ENCODE measurements around the gene TMEM272.

The TMEM272 gene

GRCh38 chr13:51776179-51776578 is 68.8 kb downstream of the TMEM272 start:
- no peaks in the 10 kb centered on the region for H3K4me1 Mint-ChIP-seq
- no peaks in the 10 kb centered on the region for H3K36me3 Mint-ChIP-seq (ENCODE audit: low read depth)
- DNase-seq (no peak), ATAC-seq (no peak)
- no peak overlapping the region for H3K27ac Mint-ChIP-seq
- no peak overlapping the region for H3K4me3 Mint-ChIP-seq
- H3K27me3 Mint-ChIP-seq = no peaks in the 10 kb centered on the region
- H3K9me3 Mint-ChIP-seq = no peaks in the 10 kb centered on the region

- no peaks in the 10 kb centered on the region for H3K9me3 Mint-ChIP-seq
- no peaks in the 10 kb centered on the region for H3K4me1 Mint-ChIP-seq
- no peaks in the 10 kb centered on the region for H3K27me3 Mint-ChIP-seq
- ATAC-seq = no peak
- H3K4me3 Mint-ChIP-seq = no peak overlapping the region
- H3K27ac Mint-ChIP-seq = no peak overlapping the region
- DNase-seq = no peak
- H3K36me3 Mint-ChIP-seq (ENCODE audit: low read depth) = no peaks in the 10 kb centered on the region
Measured at GRCh38 chr13:51773515-51773914, 71.5 kb downstream of the TMEM272 start.

GRCh38 chr13:51772781-51773180 is 72.2 kb downstream of the TMEM272 start:
- ATAC-seq (no peak), DNase-seq (no peak)
- Mint-ChIP-seq H3K4me1 (no peaks in the 10 kb centered on the region), H3K36me3 (ENCODE audit: low read depth) (no peaks in the 10 kb centered on the region), H3K4me3 (no peak overlapping the region), H3K27ac (no peak overlapping the region), H3K27me3 (no peaks in the 10 kb centered on the region), H3K9me3 (no peaks in the 10 kb centered on the region)

GRCh38 chr13:51772105-51772455 is 72.9 kb downstream of the TMEM272 start:
- Mint-ChIP-seq H3K9me3 (no peaks in the 10 kb centered on the region), H3K27ac (no peak overlapping the region), H3K27me3 (no peaks in the 10 kb centered on the region), H3K36me3 (ENCODE audit: low read depth) (no peaks in the 10 kb centered on the region), H3K4me3 (no peak overlapping the region), H3K4me1 (peaks cover under 1% of the 10 kb centered on the region)
- no peak for ATAC-seq
- DNase-seq = no peak

- Mint-ChIP-seq H3K9me3 (no peaks in the 10 kb centered on the region), H3K27ac (no peak overlapping the region), H3K27me3 (no peaks in the 10 kb centered on the region), H3K4me1 (peaks cover 5% of the 10 kb centered on the region), H3K36me3 (ENCODE audit: low read depth) (no peaks in the 10 kb centered on the region), H3K4me3 (no peak overlapping the region)
- ATAC-seq (no peak), DNase-seq (no peak)
Measured at GRCh38 chr13:51771418-51772104, 73.4 kb downstream of the TMEM272 start.

- H3K4me1 Mint-ChIP-seq = peaks cover 12% of the 10 kb centered on the region
- peak overlapping the region; percentile 42 for H3K27ac Mint-ChIP-seq
- no peaks in the 10 kb centered on the region for H3K27me3 Mint-ChIP-seq
- no peak overlapping the region for H3K4me3 Mint-ChIP-seq
- no peaks in the 10 kb centered on the region for H3K9me3 Mint-ChIP-seq
- no peak for DNase-seq
- H3K36me3 Mint-ChIP-seq (ENCODE audit: low read depth) = peaks cover 4% of the 10 kb centered on the region
- ATAC-seq = no peak
Measured at GRCh38 chr13:51770681-51771417, 74.1 kb downstream of the TMEM272 start.

- Mint-ChIP-seq H3K27me3 (no peaks in the 10 kb centered on the region), H3K4me1 (peaks cover 19% of the 10 kb centered on the region), H3K27ac (no peak overlapping the region), H3K4me3 (no peak overlapping the region), H3K36me3 (ENCODE audit: low read depth) (peaks cover 4% of the 10 kb centered on the region), H3K9me3 (no peaks in the 10 kb centered on the region)
- DNase-seq = no peak
- ATAC-seq = peak; percentile 18
Measured at GRCh38 chr13:51770160-51770559, 74.8 kb downstream of the TMEM272 start.

GRCh38 chr13:51769455-51770127 is 75.4 kb downstream of the TMEM272 start:
- Mint-ChIP-seq H3K36me3 (ENCODE audit: low read depth) (peaks cover 4% of the 10 kb centered on the region), H3K27ac (no peak overlapping the region), H3K9me3 (no peaks in the 10 kb centered on the region), H3K27me3 (no peaks in the 10 kb centered on the region), H3K4me3 (no peak overlapping the region), H3K4me1 (peaks cover 25% of the 10 kb centered on the region)
- no peak for ATAC-seq
- DNase-seq = no peak

- H3K27me3 Mint-ChIP-seq = no peaks in the 10 kb centered on the region
- no peak for ATAC-seq
- H3K4me1 Mint-ChIP-seq = peaks cover 30% of the 10 kb centered on the region
- H3K4me3 Mint-ChIP-seq = no peak overlapping the region
- no peaks in the 10 kb centered on the region for H3K9me3 Mint-ChIP-seq
- peaks cover 4% of the 10 kb centered on the region for H3K36me3 Mint-ChIP-seq (ENCODE audit: low read depth)
- H3K27ac Mint-ChIP-seq = no peak overlapping the region
- no peak for DNase-seq
Measured at GRCh38 chr13:51768976-51769375, 76.0 kb downstream of the TMEM272 start.

GRCh38 chr13:51768378-51768921 is 76.5 kb downstream of the TMEM272 start:
- H3K27ac Mint-ChIP-seq = no peak overlapping the region
- DNase-seq (no peak), ATAC-seq (no peak)
- no peaks in the 10 kb centered on the region for H3K27me3 Mint-ChIP-seq
- no peak overlapping the region for H3K4me3 Mint-ChIP-seq
- H3K9me3 Mint-ChIP-seq = no peaks in the 10 kb centered on the region
- peaks cover 4% of the 10 kb centered on the region for H3K36me3 Mint-ChIP-seq (ENCODE audit: low read depth)
- peaks cover 35% of the 10 kb centered on the region for H3K4me1 Mint-ChIP-seq

- H3K4me3 Mint-ChIP-seq = no peak overlapping the region
- peaks cover 4% of the 10 kb centered on the region for H3K36me3 Mint-ChIP-seq (ENCODE audit: low read depth)
- no peak overlapping the region for H3K27ac Mint-ChIP-seq
- ATAC-seq (no peak), DNase-seq (no peak)
- no peaks in the 10 kb centered on the region for H3K9me3 Mint-ChIP-seq
- H3K27me3 Mint-ChIP-seq = no peaks in the 10 kb centered on the region
- peaks cover 49% of the 10 kb centered on the region for H3K4me1 Mint-ChIP-seq
Measured at GRCh38 chr13:51767100-51767499, 77.9 kb downstream of the TMEM272 start.

- peak overlapping the region; percentile 80 for H3K4me3 Mint-ChIP-seq
- ATAC-seq (no peak), DNase-seq (no peak)
- H3K36me3 Mint-ChIP-seq (ENCODE audit: low read depth) = peaks cover 6% of the 10 kb centered on the region
- no peaks in the 10 kb centered on the region for H3K27me3 Mint-ChIP-seq
- peak overlapping the region; percentile 87 for H3K27ac Mint-ChIP-seq
- H3K4me1 Mint-ChIP-seq = peaks cover 50% of the 10 kb centered on the region
- H3K9me3 Mint-ChIP-seq = no peaks in the 10 kb centered on the region
Measured at GRCh38 chr13:51765142-51765515, 79.8 kb downstream of the TMEM272 start.

GRCh38 chr13:51764184-51765141 is 80.5 kb downstream of the TMEM272 start:
- DNase-seq = peak; percentile 65
- no peaks in the 10 kb centered on the region for H3K9me3 Mint-ChIP-seq

GRCh38 chr13:51763486-51763885 is 81.5 kb downstream of the TMEM272 start:
- Mint-ChIP-seq H3K4me3 (no peak overlapping the region), H3K27me3 (no peaks in the 10 kb centered on the region), H3K36me3 (ENCODE audit: low read depth) (peaks cover 8% of the 10 kb centered on the region), H3K4me1 (peaks cover 50% of the 10 kb centered on the region), H3K9me3 (no peaks in the 10 kb centered on the region), H3K27ac (peak overlapping the region; percentile 87)
- ATAC-seq (no peak), DNase-seq (no peak)

More at GRCh38 chr13:51764184-51765141, 80.5 kb downstream of the TMEM272 start:
- peaks cover 8% of the 10 kb centered on the region for H3K36me3 Mint-ChIP-seq (ENCODE audit: low read depth)
- H3K27me3 Mint-ChIP-seq = no peaks in the 10 kb centered on the region
- peak overlapping the region; percentile 87 for H3K27ac Mint-ChIP-seq
- peak overlapping the region; percentile 80 for H3K4me3 Mint-ChIP-seq
- peak; percentile 94 for ATAC-seq
- peaks cover 50% of the 10 kb centered on the region for H3K4me1 Mint-ChIP-seq
